GM21360 (cell line): ENCODE results near the gene BEX4.

Experiments
- ATAC-seq: cut with Tn5 transposase; IDR thresholded peaks from one replicate; pipeline ENCODE4 v1.9.1; 2021; ENCODE audit warnings: mild to moderate bottlenecking, moderate library complexity; ENCODE audit not compliant: unreplicated experiment

BEX4 gene

GRCh38 chrX:103236296-103236695, 21.4 kb downstream of the BEX4 start:
- no peak for ATAC-seq

GRCh38 chrX:103240155-103240554, 25.2 kb downstream of the BEX4 start:
- ATAC-seq: no peak

GRCh38 chrX:103248553-103248952, 33.6 kb downstream of the BEX4 start:
- ATAC-seq: no peak

- ATAC-seq: no peak
These were observed 34.9 kb downstream of the BEX4 start for GRCh38 chrX:103249805-103250204.

GRCh38 chrX:103250977-103251376, 36.1 kb downstream of the BEX4 start:
- no peak for ATAC-seq

- ATAC-seq: no peak
These were observed 38.7 kb downstream of the BEX4 start for GRCh38 chrX:103253608-103254007.

- ATAC-seq: peak; percentile 44
These were observed 39.4 kb downstream of the BEX4 start for GRCh38 chrX:103254171-103254824.

- ATAC-seq: peak; percentile 95
These were observed 40.1 kb downstream of the BEX4 start, which contains the start of gene TCEAL8 for GRCh38 chrX:103254921-103255493. Gene TCEAL8 (minus strand): TSS chrX:103255155. CDS start chrX:103253979, 1,176 bp downstream.

GRCh38 chrX:103256651-103257050, 41.7 kb downstream of the BEX4 start:
- ATAC-seq: no peak

- ATAC-seq: no peak
These were observed 43.4 kb downstream of the BEX4 start for GRCh38 chrX:103258275-103258674.
